GM19099 (cell line): Measurements from ENCODE around the gene GAPDH.
A peak's percentile ranks its signal among the peaks of the same experiment; 100 is the strongest.

ENCODE experiments used
- POLR2A ChIP-seq: IDR thresholded peaks from 3 replicates; pipeline ENCODE4 v1.6.1; 2011; ENCODE audit warnings: low read depth; ENCODE audit not compliant: insufficient read length; ENCODE audit errors: extremely low read depth

The GAPDH gene

GRCh38 chr12:6533923-6534694, at the start of gene GAPDH:
Gene GAPDH, plus strand, starts transcription at chr12:6534517. Its CDS starts 316 bp downstream, at chr12:6534833.
- peak; percentile 100 for TF ChIP-seq POLR2A

- TF ChIP-seq POLR2A, result no peak
These were observed 46.1 kb upstream of the GAPDH start for GRCh38 chr12:6488240-6488639.

GRCh38 chr12:6489449-6489848, 44.9 kb upstream of the GAPDH start:
- TF ChIP-seq POLR2A, result no peak

DNA sequence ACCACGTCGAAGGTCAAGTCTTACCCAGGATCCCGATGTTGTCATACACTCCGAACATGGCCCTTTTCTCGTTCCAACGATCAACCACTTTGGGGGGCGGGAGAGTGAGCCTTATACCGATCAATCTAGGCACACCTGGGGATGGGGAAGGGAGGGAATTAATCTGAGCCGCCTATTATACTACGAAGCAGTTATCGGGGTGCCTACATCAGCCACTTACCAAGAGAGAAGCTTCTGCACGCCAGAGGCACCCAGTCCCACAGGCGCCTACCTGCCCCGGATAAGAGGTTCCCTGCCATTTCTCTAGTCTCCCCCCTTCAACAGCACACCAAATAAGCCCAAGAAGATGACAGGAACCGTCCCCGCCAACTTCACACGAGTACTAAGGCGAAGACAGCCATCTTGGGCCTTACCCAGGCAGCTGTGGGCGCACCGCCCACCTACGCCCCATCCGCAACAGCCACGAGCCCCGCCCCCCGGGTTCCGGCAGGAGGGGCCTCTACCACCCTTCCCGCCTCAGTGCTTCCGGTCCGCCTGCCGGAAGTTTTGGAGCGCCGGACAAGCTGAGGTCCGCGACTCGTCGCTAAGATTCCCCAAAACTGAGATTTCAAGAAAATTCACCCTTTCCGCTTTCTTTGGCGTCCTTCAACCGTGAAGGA, 41.4 kb upstream of the GAPDH start, which contains the start of gene MRPL51:
TSS of gene MRPL51 (minus strand) at position 425 of the 659 bp plus-strand sequence. CDS start at position 299, 126 bp downstream.
- peak; percentile 86 for TF ChIP-seq POLR2A

GRCh38 chr12:6493497-6494257, 40.6 kb upstream of the GAPDH start, which contains the start of gene NCAPD2:
Gene NCAPD2, plus strand, starts transcription at chr12:6494102. Its CDS starts 997 bp downstream, at chr12:6495099.
- peak; percentile 74 for TF ChIP-seq POLR2A

- no peak for TF ChIP-seq POLR2A
These were observed 40.0 kb upstream of the GAPDH start for GRCh38 chr12:6494258-6494743.

DNA sequence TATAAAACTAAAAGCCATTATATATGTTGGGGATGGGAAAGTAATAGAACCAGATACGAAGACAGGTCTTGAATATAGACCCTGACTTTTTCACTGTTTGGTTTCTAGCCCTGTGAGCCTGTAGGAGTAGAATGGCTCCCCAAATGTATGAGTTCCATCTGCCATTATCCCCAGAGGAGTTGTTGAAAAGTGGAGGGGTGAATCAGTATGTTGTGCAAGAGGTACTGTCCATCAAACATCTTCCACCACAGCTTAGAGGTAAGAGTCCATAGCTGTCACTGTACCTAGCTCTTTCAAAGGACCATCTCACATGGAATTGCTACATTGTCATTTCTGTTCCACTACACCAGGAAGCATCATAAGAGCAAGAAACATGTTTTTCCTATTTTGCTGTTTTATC, 39.3 kb upstream of the GAPDH start:
- no peak for TF ChIP-seq POLR2A

- no peak for TF ChIP-seq POLR2A
These were observed 33.9 kb upstream of the GAPDH start for GRCh38 chr12:6500466-6500865.

GRCh38 chr12:6507102-6507998, 27.0 kb upstream of the GAPDH start:
- TF ChIP-seq POLR2A, result no peak

GRCh38 chr12:6508087-6508486, 26.2 kb upstream of the GAPDH start:
- TF ChIP-seq POLR2A, result no peak

GRCh38 chr12:6520186-6520585, 14.1 kb upstream of the GAPDH start:
- no peak for TF ChIP-seq POLR2A

DNA sequence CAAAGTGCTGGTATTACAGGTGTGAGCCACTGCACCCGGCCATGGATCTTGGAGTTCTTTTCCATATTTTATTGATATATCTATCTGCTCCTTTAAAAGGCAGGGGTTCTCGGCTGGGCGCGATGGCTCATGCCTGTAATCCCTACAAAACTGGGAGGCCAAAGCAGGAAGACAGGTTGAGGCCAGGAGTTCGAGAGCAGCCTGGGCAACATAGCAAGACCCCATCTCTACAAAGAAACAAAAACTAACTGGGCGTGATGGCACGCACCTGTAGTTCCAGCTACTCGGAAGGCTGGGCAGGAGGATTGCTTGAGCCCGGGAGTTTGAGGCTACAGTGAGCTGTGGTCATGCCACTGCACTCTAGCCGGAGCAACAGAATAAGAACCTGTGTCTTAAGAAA, 12.1 kb upstream of the GAPDH start:
- no peak for TF ChIP-seq POLR2A

DNA sequence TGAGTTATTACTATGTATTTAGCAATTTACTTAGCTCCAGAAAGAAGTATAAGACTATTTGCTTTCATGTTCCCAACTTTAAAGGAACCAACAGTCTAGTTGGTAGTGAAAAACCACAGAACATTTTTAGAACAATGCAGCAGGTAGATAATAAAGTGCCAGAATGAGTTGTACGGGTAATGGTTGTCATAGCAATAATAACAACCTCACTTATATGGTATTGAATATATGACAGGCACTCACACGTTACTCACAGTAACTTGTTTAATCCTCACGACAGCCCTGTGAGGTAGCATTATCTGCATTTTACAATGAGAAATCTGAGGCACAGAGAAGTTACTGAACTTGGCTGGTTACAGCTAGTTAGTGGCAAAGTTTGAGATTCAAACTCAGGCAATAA, 10.6 kb upstream of the GAPDH start:
- no peak for TF ChIP-seq POLR2A

- TF ChIP-seq POLR2A, result no peak
These were observed 9.7 kb upstream of the GAPDH start for GRCh38 chr12:6524648-6525047.

DNA sequence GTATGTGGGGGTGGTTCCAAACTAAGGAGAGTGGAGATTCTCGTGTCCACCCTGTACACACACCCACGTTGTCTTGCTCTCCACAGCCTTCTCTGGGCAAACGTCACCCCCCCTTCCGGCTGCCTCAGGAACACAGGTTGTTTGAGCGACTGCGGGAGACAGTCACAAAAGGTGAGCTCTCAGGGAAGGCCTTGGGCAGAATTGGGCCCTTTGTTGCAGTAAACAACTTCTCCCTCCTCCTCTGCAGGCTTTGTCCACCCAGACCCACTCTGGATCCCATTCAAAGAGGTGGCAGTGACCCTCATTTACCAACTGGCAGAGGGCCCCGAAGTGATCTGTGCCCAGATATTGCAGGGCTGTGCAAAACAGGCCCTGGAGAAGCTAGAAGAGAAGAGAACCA, 8.1 kb upstream of the GAPDH start:
- no peak for TF ChIP-seq POLR2A
